A673 (cell line): ENCODE results near the gene ATP9A. TPM values are rescaled to one million over a fixed set of nuclear protein-coding genes. Genes with fewer than 3 reads are reported as not detected.
A peak's percentile ranks its signal among the peaks of the same experiment; 100 is the strongest.

ENCODE experiments used
- BruUV-seq: library from RNA; stranded (reverse); fragments of 400-500 nt; replicated peaks from 2 replicates; lab custom pipeline; 2021; lab: Mats Ljungman, UMichigan
- CTCF ChIA-PET: fragments of 300-600 bp; sonication (Branson Sonifier 250); formaldehyde crosslinking; loops from one replicate; lab custom pipeline; 2022; ENCODE audit warnings: antibody characterized with exemption; lab: Charles Lee
- POLR2A ChIA-PET: fragments of 300-600 bp; sonication (Branson Sonifier 250); formaldehyde crosslinking; loops from one replicate; lab custom pipeline; 2022; ENCODE audit warnings: antibody characterized with exemption; ENCODE audit not compliant: low non-redundant PET; lab: Charles Lee
- DNase-seq: peaks from one replicate; pipeline ENCODE4 v3.0.0-alpha.2; 2015; ENCODE audit warnings: low spot score
- H3K27ac ChIP-seq: fragments of 200-600 bp; sonication (generic); 2 replicates; pipeline ENCODE4 v1.5.1; 2016; ENCODE audit warnings: mixed run types, low read depth, mild to moderate bottlenecking, mixed read lengths, antibody characterized with exemption, low read length; ENCODE audit not compliant: poor library complexity, severe bottlenecking
- H3K27me3 ChIP-seq: fragments of 200-600 bp; sonication (generic); replicated peaks from 2 replicates; pipeline ENCODE4 v1.6.1; 2017; ENCODE audit warnings: mixed run types, low read depth, mild to moderate bottlenecking, mixed read lengths, antibody characterized with exemption, low read length; ENCODE audit not compliant: insufficient read depth, poor library complexity
- H3K36me3 ChIP-seq: fragments of 200-600 bp; sonication (generic); 2 replicates; pipeline ENCODE4 v1.6.1; 2016; ENCODE audit warnings: mixed run types, mild to moderate bottlenecking, mixed read lengths, antibody characterized with exemption, low read length; ENCODE audit not compliant: insufficient read depth, poor library complexity, severe bottlenecking
- H3K4me1 ChIP-seq: fragments of 200-600 bp; sonication (generic); 2 replicates; pipeline ENCODE4 v1.6.1; 2017; ENCODE audit warnings: mixed run types, mild to moderate bottlenecking, mixed read lengths, antibody characterized with exemption, low read length; ENCODE audit not compliant: insufficient read depth, poor library complexity, severe bottlenecking
- H3K4me3 ChIP-seq: fragments of 200-600 bp; sonication (generic); 2 replicates; pipeline ENCODE4 v1.5.1; 2016; ENCODE audit warnings: low read depth, mixed run types, mild to moderate bottlenecking, mixed read lengths, low read length; ENCODE audit not compliant: poor library complexity, severe bottlenecking
- H3K9me3 ChIP-seq: fragments of 200-600 bp; sonication (generic); 2 replicates; pipeline ENCODE4 v1.6.1; 2016; ENCODE audit warnings: mixed run types, low read depth, mild to moderate bottlenecking, mixed read lengths, antibody characterized with exemption, low read length; ENCODE audit not compliant: poor library complexity, severe bottlenecking
- EZH2 ChIP-seq: fragments of 200-600 bp; sonication (generic); IDR thresholded peaks from 2 replicates; pipeline ENCODE4 v1.6.1; 2017; ENCODE audit warnings: borderline replicate concordance, low read depth, mild to moderate bottlenecking, mixed read lengths, antibody characterized with exemption, low read length; ENCODE audit not compliant: poor library complexity, severe bottlenecking
- intact Hi-C: fragments of 100-400 bp; cut with micrococcal nuclease; formaldehyde crosslinking; loops from one replicate; pipeline ENCODE4 v1.10.0; 2022; ENCODE audit not compliant: unreplicated experiment
- total RNA-seq: library from RNA; stranded (reverse); gene quantifications from 2 replicates; pipeline ENCODE4 v1.2.3, GENCODE V29; 2021
- TF ChIP-seq, protein P1 (sequence below): fragments of 300-800, 200-600 bp; sonication (generic); conservative IDR thresholded peaks from 2 replicates; pipeline ENCODE4 v1.5.1; 2017; ENCODE audit warnings: low read depth, mild to moderate bottlenecking, antibody characterized with exemption, low read length, moderate library complexity, mixed read lengths

Gene ATP9A
- total RNA-seq, 1 experiment from 2014 or later = 31.2 TPM

DNA sequence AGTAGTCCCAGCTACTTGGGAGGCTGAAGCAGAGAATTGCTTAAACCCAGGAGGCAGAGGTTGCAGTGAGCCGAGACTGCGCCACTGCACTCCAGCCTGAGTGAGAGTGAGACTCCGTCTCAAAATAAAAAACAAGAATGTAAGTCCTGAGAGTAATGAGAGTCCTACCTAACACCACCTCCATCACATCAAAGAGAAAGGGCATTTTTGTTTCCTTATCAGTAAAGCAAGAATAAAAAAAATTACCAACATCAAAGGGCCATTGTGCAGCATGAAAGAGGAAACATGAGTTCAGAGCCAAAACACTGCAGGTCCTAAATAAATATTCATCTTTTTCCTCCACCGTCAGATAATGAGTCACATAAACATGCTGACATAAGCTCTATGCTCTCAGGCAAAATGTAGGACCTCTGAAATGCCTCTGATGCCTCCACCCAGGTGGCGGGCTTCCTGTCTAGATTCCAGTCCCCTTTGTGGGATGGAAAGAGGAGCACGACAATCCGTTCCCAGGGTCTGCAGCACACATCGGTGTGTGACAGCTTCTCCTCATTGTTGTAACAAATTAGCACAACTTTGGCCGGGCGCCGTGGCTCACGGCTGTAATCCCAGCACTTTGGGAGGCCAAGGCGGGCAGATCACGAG, 7.2 kb downstream of the ATP9A start:
- CTCF ChIA-PET = no interaction called here

DNA sequence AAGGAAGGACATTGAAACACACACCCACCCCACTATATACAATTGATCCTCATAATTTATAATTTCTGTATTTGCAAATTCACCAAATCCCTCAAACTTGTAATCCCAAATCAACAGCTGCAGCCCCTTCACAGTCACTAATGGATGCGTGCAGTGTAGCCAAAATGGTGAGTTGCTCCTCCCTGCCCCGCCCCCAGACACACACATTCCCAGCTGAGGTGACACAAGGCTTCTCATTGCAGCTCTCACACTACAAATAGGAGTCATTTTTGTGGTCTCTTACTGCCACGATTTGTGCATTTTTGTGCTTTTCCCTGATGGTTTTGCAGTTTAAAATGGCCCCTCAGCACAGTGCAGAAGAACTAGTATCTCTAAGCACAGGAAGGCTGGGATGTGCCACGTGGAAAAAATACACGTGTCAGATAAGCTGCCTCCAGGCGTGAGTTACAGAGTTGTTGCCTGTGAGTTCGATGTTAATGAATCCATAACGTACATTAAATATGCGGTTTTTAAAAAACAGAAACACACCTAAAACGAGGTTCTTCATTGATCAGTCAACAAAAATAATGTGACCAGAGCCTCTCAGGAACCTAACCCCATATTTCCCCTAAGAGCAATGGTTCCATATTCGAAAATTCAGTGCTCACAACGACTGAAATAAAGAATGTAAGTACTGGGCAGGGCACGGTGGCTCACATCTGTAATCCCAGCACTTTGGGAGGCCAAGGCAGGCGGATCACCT, 8.2 kb downstream of the ATP9A start:
- no peak overlapping the region for H3K4me3 ChIP-seq
- CTCF ChIA-PET = no interaction called here
- POLR2A ChIA-PET = no interaction called here
- no peak for TF ChIP-seq EZH2
- TF ChIP-seq, protein P1, sequence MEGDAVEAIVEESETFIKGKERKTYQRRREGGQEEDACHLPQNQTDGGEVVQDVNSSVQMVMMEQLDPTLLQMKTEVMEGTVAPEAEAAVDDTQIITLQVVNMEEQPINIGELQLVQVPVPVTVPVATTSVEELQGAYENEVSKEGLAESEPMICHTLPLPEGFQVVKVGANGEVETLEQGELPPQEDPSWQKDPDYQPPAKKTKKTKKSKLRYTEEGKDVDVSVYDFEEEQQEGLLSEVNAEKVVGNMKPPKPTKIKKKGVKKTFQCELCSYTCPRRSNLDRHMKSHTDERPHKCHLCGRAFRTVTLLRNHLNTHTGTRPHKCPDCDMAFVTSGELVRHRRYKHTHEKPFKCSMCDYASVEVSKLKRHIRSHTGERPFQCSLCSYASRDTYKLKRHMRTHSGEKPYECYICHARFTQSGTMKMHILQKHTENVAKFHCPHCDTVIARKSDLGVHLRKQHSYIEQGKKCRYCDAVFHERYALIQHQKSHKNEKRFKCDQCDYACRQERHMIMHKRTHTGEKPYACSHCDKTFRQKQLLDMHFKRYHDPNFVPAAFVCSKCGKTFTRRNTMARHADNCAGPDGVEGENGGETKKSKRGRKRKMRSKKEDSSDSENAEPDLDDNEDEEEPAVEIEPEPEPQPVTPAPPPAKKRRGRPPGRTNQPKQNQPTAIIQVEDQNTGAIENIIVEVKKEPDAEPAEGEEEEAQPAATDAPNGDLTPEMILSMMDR = no peak
- H3K9me3 ChIP-seq = no peaks in the 10 kb centered on the region
- no peaks in the 10 kb centered on the region for H3K27me3 ChIP-seq
- H3K27ac ChIP-seq = no peak overlapping the region
- no TSS peak for BruUV-seq
- no peaks in the 10 kb centered on the region for H3K36me3 ChIP-seq
- intact Hi-C loops = loop anchor here (10.0 kb wide), 1 partner anchor 125 kb away; no protein-coding TSS in a partner anchor
- DNase-seq = peak; percentile 41
- peaks cover 30% of the 10 kb centered on the region for H3K4me1 ChIP-seq

More for the DNA sequence above, 7.2 kb downstream of the ATP9A start:
- Histone ChIP-seq H3K4me3 (no peak overlapping the region), H3K9me3 (no peaks in the 10 kb centered on the region), H3K27ac (peak overlapping the region; percentile 61), H3K36me3 (no peaks in the 10 kb centered on the region), H3K27me3 (no peaks in the 10 kb centered on the region), H3K4me1 (peaks cover 30% of the 10 kb centered on the region)
- TF ChIP-seq EZH2 = no peak
- TF ChIP-seq, protein P1 = no peak
- intact Hi-C loops = loop anchor here (10.0 kb wide), 1 partner anchor 126 kb away; no protein-coding TSS in a partner anchor
- peak; percentile 84 for DNase-seq
- BruUV-seq = no TSS peak
- POLR2A ChIA-PET = no interaction called here

DNA sequence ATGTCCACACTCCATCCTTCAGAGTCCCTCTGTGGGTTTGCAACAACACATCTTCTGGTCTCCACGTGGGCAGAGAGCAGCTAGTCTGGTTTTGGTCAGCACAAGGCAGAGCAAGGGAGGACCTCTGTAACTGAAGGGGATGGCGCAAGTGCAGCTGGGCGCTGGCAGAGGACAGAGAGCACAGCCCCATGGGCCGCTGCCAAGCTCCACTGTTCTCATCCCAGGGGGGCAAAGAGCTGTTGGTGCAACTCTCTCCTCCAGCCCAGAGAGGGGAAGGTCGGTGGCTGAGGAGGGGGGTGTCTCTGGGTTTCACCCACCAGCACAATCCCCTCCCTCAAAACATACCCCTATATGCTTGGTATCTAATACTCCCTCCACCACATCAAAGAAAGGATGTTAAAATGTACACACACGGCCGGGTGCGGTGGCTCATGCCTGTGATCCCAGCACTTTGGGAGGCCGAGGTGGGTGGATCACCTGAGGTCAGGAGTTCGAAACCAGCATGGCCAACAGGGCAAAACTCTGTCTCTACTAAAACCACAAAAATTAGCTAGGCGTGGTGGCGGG, 9.1 kb downstream of the ATP9A start:
- intact Hi-C loops = no loop called here
- no peak for TF ChIP-seq EZH2
- TF ChIP-seq, protein P1 = no peak
- no TSS peak for BruUV-seq
- peak overlapping the region; percentile 61 for H3K27ac ChIP-seq
- H3K9me3 ChIP-seq = no peaks in the 10 kb centered on the region
- no peak for DNase-seq
- POLR2A ChIA-PET = no interaction called here
- CTCF ChIA-PET = no interaction called here
- H3K4me1 ChIP-seq = peaks cover 30% of the 10 kb centered on the region
- H3K36me3 ChIP-seq = no peaks in the 10 kb centered on the region
- no peak overlapping the region for H3K4me3 ChIP-seq
- H3K27me3 ChIP-seq = no peaks in the 10 kb centered on the region
